ENCODE data around the gene NCAM1. TPM values are rescaled to one million over a fixed set of nuclear protein-coding genes. Genes with fewer than 3 reads are reported as not detected.

NCAM1 gene
- total RNA-seq, 1 experiment from 2014 or later: 0.95 TPM

DNA sequence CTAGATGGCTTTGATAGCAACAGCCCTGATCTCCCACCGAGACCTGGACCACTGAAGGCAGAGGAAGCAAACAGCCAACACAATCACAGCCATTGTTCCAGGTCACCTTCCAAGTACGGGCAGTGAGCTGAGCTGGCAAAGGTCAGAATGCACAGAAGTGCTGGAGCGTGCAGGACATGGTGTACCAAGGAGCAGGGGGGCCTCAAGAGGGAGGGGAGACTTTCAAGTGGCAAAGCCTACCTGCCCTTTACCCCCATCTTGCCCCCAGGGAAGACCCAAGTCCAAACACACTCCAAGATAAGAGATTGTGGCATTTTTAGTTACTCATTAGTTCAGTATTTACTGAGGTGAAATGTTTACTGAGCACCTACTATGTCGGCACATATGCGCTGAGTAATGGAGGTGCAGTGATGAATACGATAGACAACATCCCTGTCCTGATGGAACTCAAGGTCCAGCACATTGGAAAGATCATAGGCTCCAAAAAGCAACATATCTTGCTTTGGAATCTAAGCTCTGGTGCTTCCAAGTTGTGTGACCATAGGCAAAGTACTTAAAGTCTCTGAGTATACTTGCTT lies 327.2 kb downstream of the NCAM1 start:
- BruUV-seq (replicated peaks): no TSS peak
- H3K4me3 ChIP-seq (ENCODE audit: low read depth, low read length): no peak overlapping the region
- no peaks in the 10 kb centered on the region for H3K9me3 Mint-ChIP-seq (ENCODE audit: unreplicated experiment)
- H3K27me3 ChIP-seq (replicated peaks; ENCODE audit: control insufficient read depth, insufficient read depth, low read length): no peaks in the 10 kb centered on the region
- intact Hi-C loops (cut with micrococcal nuclease; ENCODE audit: unreplicated experiment): loop anchor here (2.0 to 10.0 kb wide), 5 partner anchors 121 to 1071 kb away; no protein-coding TSS in a partner anchor
- no peaks in the 10 kb centered on the region for H3K36me3 Mint-ChIP-seq (ENCODE audit: insufficient read depth, unreplicated experiment)
- no peak overlapping the region for H3K27ac Mint-ChIP-seq (ENCODE audit: unreplicated experiment)
- H3K36me3 ChIP-seq (ENCODE audit: control insufficient read depth, insufficient read depth, low read length): no peaks in the 10 kb centered on the region
- H3K4me1 ChIP-seq: peaks cover 15% of the 10 kb centered on the region
- TF ChIP-seq, protein P1, sequence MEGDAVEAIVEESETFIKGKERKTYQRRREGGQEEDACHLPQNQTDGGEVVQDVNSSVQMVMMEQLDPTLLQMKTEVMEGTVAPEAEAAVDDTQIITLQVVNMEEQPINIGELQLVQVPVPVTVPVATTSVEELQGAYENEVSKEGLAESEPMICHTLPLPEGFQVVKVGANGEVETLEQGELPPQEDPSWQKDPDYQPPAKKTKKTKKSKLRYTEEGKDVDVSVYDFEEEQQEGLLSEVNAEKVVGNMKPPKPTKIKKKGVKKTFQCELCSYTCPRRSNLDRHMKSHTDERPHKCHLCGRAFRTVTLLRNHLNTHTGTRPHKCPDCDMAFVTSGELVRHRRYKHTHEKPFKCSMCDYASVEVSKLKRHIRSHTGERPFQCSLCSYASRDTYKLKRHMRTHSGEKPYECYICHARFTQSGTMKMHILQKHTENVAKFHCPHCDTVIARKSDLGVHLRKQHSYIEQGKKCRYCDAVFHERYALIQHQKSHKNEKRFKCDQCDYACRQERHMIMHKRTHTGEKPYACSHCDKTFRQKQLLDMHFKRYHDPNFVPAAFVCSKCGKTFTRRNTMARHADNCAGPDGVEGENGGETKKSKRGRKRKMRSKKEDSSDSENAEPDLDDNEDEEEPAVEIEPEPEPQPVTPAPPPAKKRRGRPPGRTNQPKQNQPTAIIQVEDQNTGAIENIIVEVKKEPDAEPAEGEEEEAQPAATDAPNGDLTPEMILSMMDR (IDR thresholded peaks at IDR 0.05; ENCODE audit: insufficient read depth in 1 of 2, low read depth in 1 of 2, low read length in 1 of 2, severe bottlenecking in 1 of 2, unreplicated experiment in 1 of 2): no peak
- peaks cover 14% of the 10 kb centered on the region for H3K4me1 Mint-ChIP-seq (ENCODE audit: low read depth, unreplicated experiment)
- CTCF ChIA-PET: interaction anchor here (1.2 to 4.0 kb wide), 2 partner anchors 85 to 699 kb away, joined by 3 to 63 read pairs; no protein-coding TSS in a partner anchor
- no peak overlapping the region for H3K4me3 Mint-ChIP-seq (ENCODE audit: unreplicated experiment)
- no peaks in the 10 kb centered on the region for H3K27me3 Mint-ChIP-seq (ENCODE audit: insufficient read depth, unreplicated experiment)
- POLR2A ChIA-PET: interaction anchor here (0.6 kb wide), 1 partner anchor 1362 kb away, joined by 3 read pairs; no protein-coding TSS in a partner anchor
- H3K9me3 ChIP-seq: no peaks in the 10 kb centered on the region
- DNase-seq: peak; percentile 70 to 83

DNA sequence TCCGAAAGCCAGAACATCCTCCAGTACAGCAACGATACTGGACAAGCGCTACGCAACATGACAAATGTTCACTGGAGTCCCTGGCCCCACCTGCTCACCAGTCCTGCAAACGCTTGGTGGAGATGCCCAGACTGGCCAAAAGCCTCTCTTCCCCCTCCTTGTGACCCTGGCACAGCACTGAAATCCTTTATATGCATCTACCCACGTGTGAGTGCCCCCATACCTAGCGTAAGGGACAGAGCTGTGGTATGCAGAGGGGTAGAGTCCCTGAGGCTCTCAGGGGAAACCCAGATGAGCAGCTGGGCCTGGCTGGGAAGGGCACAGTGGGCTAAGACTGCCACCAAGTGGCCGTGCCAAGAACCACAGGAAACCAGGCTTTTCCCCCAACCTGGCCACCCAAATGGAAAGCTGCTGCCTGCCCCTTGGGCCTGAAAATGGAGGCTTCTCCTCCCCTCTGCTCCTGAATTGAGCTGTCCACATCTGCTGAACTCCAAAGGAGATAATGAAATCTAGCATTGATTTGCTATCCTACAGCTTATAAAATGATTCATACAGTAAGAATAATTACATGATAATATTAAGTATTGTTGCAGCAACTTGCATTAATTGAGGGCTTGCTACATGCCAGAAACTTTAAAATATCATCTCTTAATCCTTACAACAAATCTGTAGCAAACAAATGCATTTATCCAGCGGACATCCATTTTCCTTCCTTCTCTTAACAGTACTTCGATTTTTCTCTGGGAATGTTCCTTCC lies 328.4 kb downstream of the NCAM1 start:
- TF ChIP-seq, protein P1 (IDR thresholded peaks at IDR 0.05; ENCODE audit: insufficient read depth in 1 of 2, low read depth in 1 of 2, low read length in 1 of 2, severe bottlenecking in 1 of 2, unreplicated experiment in 1 of 2): peak; percentile 95 to 99
- Mint-ChIP-seq H3K27ac (ENCODE audit: unreplicated experiment) (no peak overlapping the region), H3K36me3 (ENCODE audit: insufficient read depth, unreplicated experiment) (no peaks in the 10 kb centered on the region), H3K27me3 (ENCODE audit: insufficient read depth, unreplicated experiment) (peaks cover 2% of the 10 kb centered on the region), H3K4me1 (ENCODE audit: low read depth, unreplicated experiment) (peaks cover 26% of the 10 kb centered on the region), H3K4me3 (ENCODE audit: unreplicated experiment) (no peak overlapping the region), H3K9me3 (ENCODE audit: unreplicated experiment) (no peaks in the 10 kb centered on the region)
- H3K9me3 ChIP-seq: no peaks in the 10 kb centered on the region
- H3K4me3 ChIP-seq (ENCODE audit: low read depth, low read length): no peak overlapping the region
- no peaks in the 10 kb centered on the region for H3K36me3 ChIP-seq (ENCODE audit: control insufficient read depth, insufficient read depth, low read length)
- peak; percentile 70 to 82 for DNase-seq
- H3K27me3 ChIP-seq (replicated peaks; ENCODE audit: control insufficient read depth, insufficient read depth, low read length): no peaks in the 10 kb centered on the region
- H3K4me1 ChIP-seq: peaks cover 15% of the 10 kb centered on the region
- CTCF ChIA-PET: interaction anchor here (0.6 to 4.0 kb wide), 27 partner anchors 10 to 1009 kb away, joined by 3 to 63 read pairs (median 3); partner anchors contain the start of gene TTC12
- POLR2A ChIA-PET: no interaction called here
- intact Hi-C loops (cut with micrococcal nuclease; ENCODE audit: unreplicated experiment): loop anchor here (1.0 to 10.0 kb wide), 7 partner anchors 122 to 1072 kb away; no protein-coding TSS in a partner anchor
- BruUV-seq (replicated peaks): no TSS peak

DNA sequence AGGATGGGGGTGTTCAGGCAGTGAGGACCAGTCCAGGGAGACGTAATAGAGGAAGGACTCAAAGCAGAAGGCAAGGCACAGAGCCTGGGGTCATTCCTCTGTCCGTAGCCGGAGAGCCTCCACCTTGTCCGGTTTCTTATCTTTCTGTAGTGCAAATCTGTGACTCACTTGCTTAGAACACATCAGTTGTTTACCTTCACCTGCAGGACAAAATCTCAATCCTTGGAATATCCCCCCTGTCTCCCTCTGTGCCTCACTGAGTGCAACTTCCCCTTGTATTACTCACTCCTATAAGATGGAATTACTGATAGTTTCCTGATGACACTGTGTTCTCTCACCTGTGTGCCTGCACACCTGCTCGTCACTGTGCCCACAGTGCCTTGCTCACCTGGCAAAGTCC lies 332.7 kb downstream of the NCAM1 start:
- no peak overlapping the region for H3K4me3 Mint-ChIP-seq (ENCODE audit: unreplicated experiment)
- peaks cover 4% of the 10 kb centered on the region; the same call in 1 of the 2 replicates for H3K9me3 ChIP-seq
- no peak overlapping the region for H3K4me3 ChIP-seq (ENCODE audit: low read depth, low read length)
- H3K27me3 ChIP-seq (replicated peaks; ENCODE audit: control insufficient read depth, insufficient read depth, low read length): no peaks in the 10 kb centered on the region
- H3K4me1 Mint-ChIP-seq (ENCODE audit: low read depth, unreplicated experiment): peaks cover 18% of the 10 kb centered on the region
- DNase-seq: no peak
- no TSS peak for BruUV-seq (replicated peaks)
- peaks cover 21% of the 10 kb centered on the region for H3K4me1 ChIP-seq
- ChIA-PET POLR2A (no interaction called here), CTCF (no interaction called here)
- no peaks in the 10 kb centered on the region for H3K36me3 Mint-ChIP-seq (ENCODE audit: insufficient read depth, unreplicated experiment)
- H3K36me3 ChIP-seq (ENCODE audit: control insufficient read depth, insufficient read depth, low read length): no peaks in the 10 kb centered on the region
- no peaks in the 10 kb centered on the region for H3K9me3 Mint-ChIP-seq (ENCODE audit: unreplicated experiment)
- TF ChIP-seq, protein P1 (IDR thresholded peaks at IDR 0.05; ENCODE audit: insufficient read depth in 1 of 2, low read depth in 1 of 2, low read length in 1 of 2, severe bottlenecking in 1 of 2, unreplicated experiment in 1 of 2): no peak
- H3K27me3 Mint-ChIP-seq (ENCODE audit: insufficient read depth, unreplicated experiment): peaks cover 2% of the 10 kb centered on the region
- intact Hi-C loops (cut with micrococcal nuclease; ENCODE audit: unreplicated experiment): no loop called here
- H3K27ac Mint-ChIP-seq (ENCODE audit: unreplicated experiment): no peak overlapping the region
